GM19397 (cell line): ENCODE results near the gene BNIP5.
A peak's percentile ranks its signal among the peaks of the same experiment; 100 is the strongest.

ENCODE experiments used
- ATAC-seq: cut with Tn5 transposase; IDR thresholded peaks from one replicate; pipeline ENCODE4 v1.9.1; 2021; ENCODE audit warnings: mild to moderate bottlenecking, moderate library complexity; ENCODE audit not compliant: unreplicated experiment

BNIP5 gene

DNA sequence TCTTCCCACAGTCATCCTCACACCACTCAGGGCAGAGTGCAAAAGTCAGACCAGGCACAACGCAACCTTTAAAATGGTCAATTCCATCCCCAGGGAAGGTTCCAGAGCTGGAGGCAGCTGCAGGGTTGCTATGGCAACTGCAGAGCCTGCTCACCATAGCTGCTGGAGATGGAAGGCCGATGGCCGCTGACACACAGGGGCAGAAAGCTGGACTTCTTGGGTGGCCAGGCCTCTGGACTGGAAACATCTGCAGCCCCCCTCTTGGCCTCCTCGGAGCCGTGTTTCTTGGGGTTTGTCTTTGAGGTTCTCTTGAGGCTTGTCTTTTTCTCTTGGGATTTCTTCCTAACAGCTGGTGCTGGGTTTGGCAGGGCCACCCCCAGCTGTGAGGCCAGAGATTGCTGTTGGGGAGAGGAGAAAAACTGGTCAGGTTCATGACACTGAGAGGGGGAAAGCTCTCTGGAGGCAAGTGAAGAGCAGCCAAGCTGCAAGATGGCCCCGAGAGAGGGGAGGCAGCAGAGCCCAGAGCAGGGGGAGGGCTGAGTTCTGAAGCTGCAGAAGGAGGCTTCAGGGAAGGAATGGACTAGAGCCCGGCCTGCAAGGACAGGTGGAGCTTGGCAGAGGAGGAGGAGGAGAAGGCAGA, 10.2 kb downstream of the BNIP5 start:
- ATAC-seq, result no peak

DNA sequence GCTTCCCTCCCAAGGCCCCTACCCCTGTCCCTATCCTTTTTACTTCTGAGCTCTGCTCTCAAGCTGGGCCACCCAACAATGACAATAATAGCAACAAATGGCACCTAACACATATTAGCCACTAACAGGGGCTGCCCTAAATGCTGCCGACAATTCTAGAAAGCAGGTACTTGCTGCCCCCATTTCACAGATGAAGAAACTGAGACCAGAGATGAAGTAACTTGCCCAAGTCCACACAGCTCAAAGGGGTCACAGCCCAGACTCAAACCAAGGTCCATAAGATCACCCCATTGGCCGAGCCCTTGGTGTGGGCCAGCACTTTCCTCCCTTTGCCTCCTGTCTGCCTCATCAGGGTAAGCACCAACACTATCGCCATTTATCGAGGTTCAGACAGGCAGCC, 12.0 kb downstream of the BNIP5 start:
- no peak for ATAC-seq

DNA sequence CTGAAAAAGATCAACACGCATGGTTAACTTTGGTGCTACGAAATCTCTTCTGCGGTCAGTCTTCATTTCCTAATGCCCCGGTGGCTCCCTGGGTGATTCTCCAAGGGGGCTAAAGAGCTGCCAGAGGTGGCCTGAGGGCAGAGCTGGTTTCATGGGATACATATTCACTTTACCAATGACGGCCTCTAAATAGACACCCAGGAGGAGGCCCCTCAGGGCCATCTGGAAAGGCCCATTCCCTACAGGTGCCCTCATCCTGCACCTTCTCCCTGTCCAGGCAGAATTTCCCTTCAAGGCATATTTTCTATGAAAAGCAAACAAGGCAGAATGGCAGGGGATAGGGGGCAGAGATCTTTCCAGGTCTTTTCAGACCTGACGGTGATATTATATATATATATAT, 12.5 kb downstream of the BNIP5 start:
- no peak for ATAC-seq

DNA sequence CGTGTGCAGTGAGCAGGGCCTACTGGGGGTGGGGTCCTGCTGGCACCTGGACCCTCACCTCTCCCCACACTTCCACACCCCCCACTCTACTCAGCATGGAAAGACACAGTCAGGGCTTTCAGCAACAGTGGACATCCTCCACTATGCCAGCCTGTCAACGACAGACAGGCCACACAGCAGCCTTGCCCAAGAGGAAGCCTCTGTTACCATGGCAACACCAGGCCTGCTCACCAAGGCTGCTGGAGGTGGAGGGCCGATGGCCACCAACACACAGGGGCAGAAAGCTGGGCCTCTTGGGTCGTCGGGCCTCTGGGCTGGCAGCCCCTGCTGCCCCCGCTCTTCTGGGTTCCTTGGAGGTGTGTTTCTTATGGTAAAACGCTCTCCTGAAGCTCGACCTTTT, 13.6 kb downstream of the BNIP5 start:
- ATAC-seq, result no peak

DNA sequence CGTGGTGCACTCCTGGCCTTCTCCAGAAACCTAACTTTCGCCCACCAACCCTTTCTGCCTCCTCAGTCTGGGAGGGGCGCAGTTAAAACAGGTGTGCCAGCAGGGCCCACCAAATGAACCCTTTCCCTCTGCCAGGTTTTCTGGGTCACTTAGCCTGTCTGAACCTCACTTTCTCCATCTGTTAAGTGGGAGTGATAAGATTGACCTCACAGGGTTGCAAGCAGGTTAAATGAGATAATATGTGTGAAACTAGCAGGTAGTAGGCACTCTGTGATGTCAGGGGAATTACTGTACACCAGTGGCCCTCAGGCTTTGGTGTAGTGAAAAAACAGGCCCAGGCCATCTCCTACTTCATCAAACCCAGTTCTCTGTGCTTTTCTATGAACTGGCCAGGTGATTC, 14.1 kb downstream of the BNIP5 start:
- no peak for ATAC-seq

DNA sequence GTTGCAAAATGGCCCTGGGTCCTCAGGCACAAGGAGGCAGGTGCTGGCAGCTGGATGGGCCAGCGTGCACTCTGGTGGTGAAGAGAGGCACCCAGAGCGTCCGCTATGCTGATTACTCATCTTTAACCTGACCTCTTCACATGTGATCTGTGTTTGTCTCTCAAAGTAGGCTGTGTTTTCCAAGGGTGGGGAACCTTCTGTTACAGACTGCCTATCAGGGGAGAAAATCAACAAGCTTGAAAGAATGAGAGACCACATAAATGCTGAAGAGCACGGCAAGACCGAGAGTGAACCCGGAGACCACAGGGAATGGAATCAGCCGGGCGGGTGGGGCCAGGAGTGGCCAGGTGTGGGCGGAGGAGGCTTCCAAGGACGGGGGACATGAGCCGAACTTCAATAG, 16.2 kb downstream of the BNIP5 start:
- no peak for ATAC-seq

DNA sequence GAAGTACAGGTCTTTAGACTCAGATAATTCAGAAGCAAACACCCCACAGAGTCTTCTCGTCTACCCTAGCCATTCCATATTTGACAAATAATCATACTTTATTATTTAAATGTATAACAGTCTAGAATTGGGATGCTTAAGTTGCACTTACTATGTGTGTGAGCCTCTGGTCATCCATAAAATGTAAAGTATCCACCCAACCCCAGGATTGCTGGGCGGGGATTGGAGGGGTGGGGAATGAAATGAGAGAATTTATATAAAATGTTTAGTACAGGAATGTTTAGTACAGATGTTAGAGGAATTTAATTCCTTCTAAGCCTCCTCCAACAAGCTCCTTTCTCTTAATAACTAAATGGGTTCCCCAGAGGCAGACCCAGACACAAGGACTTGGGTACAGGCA, 16.9 kb downstream of the BNIP5 start:
- ATAC-seq, result no peak

DNA sequence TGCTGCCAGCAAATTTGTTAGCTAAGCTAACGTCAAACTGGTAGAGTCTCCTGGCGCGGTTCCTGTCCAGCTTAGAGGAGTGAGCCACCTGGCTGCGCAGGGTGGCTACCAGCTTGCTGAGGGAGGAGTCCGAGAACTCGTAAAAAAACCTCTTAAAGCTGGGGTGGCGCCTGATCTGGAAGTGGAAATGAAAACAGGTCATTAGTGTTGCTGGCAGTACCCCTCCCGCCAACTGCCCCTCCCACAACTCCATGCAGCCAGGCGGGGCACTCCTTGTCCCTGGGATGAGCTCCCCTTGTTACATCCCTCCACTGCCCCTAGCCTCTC, 17.3 kb downstream of the BNIP5 start:
- ATAC-seq, result no peak

DNA sequence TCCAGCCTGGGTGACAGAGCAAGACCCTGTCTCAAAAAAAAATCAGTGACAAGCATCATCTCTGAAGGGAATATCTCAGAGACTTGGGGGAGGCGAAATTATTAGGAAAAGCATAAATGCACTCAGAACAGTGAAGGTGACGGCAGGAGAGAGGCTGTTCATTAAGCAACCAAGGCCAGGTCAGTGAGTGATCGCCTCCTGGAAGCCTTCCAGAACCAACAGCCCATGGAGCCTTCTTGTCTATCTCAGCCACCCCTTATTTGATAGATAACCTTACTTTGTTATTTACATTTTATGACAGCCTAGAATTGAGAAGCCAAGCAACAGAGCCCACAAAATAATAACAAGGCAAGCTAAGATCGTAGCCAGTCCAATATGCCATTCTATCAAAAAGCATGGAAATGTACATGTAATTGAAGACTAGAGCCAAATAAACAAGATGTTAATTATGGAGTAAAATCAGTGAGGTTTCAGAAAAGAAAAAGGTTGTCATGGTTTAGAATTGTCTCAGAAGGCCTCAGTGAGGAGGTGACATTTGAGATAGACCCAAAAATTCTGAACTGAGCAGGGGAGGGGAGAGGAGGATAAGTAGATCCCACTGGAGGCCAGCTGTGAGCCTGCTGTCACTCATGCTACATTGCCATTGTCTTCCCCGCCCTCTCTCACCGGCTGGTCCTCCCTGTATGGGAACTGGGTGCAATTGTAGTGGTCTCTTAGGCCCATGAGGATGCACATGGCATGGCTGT, 17.8 kb downstream of the BNIP5 start:
- no peak for ATAC-seq

DNA sequence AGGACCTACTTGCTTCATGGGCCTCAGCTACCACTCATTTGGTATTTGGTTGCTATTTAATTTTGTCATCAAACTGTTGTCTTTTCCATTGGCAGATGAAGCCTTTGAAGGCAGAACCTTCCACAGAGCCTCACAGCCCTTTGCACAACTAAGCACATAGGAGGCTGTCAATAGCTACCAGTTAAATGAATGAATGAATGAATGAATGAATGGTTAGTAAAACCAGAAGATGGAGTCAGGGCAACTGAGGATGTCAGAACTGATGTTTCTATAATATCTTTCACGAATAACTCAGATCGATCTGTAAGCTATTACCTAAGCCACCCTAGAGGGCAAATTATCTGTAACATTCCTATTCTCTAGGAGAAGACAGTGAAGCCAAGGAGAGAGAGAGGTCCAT, 19.1 kb downstream of the BNIP5 start:
- ATAC-seq, result no peak

DNA sequence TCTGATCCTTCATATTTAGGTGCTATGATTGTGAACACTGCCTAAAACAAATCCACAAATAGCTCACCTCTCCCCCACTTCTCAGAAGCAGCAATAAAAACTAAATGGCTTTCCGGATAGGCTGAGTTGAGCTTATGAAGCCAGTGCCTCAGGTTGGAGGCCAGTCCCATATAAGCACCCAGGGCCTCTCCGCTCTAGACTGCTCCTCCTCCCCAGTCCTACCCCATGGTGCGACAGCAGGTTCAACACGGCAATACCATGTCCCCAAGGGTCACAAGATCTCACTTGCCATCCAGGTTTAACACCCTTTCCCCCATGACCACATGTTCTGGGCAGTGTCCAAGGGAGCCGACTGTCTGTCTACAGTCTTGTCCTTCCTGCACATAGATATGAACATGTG, 20.8 kb downstream of the BNIP5 start:
- ATAC-seq, result no peak

DNA sequence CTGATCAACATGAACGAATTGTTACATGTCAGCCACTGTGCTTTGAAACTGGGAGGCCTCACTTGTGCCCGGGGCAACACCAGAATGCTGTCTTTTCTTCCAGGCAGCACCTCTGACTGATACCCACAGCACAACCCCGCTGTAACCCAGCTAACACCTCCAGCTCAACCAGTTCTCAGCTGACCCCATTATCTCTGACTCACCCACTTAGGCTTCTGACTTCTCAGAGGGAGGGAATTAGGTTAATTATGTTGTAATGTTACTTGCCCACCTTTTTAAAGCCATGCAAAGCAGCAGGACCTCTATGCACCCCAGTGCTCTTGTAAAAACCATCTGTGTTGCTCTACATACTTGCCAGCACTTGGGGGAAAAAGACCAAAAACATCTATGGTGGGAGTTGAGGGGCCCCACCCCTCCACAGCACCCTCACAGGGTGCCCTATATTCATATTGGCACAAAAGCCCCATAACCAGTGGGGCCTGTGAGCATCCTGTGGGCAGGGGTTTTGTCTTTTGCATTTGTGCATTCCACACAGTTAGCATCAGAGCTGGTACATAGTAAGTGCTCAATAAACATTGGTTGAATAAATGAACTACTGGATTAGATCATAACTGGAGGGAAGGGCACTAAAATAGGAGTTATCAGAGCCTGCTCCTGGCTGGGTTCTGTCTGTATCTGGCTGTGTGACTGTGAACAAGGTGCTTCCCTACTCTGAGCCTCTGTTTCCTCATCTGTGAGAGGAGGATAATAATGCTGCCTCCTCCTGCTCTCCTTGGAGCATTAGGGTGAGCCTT, 22.3 kb downstream of the BNIP5 start:
- no peak for ATAC-seq

DNA sequence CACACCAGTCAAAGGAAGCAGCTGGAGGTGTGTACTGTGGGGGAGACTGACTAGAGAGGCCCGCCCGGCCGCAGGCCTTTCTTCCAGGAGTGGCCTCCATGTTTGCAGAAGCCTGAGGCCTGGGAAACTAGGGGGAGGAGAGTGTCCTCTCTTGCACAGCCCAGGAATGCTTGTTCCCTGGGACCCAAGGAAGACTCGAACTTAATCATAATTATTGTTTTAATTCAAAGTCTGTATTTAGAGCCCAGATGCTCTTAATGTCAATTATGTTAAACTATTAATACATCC, 23.1 kb downstream of the BNIP5 start:
- no peak for ATAC-seq

DNA sequence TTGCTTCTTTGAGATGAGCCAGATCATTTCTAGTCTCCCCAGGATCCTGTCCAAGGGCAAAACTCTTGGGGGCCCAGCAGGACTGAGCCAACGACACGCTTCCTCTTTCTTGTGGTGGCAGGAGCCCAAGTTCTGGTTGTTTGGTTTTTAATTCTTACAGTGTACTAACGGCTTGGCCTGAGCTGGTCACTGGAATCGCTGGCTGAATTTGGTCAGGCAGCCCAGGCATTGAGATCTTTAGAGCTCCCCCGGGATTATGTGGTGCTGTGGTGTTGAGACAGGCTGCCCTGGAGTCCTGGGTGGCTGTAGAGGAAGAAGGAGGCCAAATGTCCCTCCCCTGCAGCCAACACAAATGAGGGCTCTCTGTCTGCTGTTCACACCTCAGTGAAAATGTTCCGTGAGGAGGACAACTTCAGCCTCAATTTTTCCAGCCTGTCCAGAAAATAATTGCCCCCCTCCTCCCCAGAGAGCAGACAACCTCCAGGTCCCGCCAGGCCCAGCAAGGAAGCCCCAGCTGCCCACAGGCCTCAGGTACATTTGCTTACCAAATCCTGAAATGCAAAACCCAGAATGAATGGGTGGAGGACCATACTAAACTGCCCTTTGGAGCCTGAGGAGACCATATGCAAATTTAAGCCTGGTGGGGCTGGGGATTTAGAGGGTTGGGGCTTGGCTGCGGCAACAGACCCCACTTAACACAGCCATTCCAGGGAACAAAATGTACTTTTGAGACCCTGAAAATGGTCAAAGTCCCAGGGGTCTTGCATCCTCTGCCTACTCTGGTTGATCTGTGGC, 23.6 kb downstream of the BNIP5 start:
- no peak for ATAC-seq

DNA sequence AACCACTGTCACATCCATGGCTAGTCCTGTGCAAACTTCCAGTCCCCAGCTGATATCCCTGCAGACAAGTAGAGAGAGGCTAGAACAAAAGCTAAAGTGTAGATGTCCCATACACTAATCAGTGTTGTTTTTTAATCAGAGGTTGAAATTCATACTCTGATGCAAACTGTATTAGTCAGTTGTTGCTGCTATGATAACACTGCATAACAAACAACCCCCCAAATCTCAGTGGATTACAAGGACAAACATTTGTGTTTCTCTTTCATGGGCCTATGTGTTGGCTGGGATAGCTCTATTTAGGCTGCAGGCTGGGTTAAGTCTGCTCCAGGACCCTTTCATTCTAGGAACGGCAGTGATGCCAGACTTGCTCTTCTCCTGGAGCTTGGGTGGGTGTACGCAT, 26.8 kb downstream of the BNIP5 start:
- no peak for ATAC-seq

DNA sequence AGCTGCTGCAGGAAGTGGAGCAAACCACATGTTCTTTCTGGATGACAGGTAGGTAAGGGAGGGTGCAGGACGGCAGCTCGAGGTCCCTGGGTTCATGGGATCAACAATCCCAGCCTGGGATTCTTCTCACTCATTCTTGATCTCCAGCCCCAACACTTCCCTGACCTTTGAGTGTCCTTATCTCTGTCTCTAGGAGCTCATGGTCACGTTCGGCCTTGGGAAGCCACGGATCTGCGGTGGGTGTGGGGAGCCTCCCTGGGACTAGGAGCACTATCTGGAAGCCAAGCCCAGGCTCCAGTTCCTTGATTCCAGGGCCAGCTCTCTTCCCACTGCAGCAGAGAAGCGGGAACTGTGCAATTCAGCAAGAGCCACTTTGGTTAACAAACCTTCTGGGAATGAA, 27.5 kb downstream of the BNIP5 start:
- no peak for ATAC-seq

DNA sequence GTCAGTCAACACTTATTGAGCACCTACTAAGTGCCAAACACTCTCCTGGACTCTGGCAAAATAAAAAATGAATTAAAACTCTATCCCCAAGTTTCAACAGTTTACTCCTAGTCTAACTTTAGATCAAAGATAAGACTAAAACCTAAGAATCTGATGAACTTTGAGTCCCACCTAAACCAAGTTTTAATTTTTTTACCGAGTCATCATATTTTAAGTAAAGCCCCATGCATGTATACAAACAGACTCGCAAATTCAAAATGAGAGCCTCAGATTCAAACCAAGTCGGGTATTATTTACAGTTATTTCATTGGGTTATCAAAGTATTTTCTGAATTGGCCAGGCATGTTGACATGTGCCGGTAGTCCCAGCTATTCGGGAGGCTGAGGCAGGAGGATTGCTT, 28.2 kb downstream of the BNIP5 start:
- no peak for ATAC-seq

DNA sequence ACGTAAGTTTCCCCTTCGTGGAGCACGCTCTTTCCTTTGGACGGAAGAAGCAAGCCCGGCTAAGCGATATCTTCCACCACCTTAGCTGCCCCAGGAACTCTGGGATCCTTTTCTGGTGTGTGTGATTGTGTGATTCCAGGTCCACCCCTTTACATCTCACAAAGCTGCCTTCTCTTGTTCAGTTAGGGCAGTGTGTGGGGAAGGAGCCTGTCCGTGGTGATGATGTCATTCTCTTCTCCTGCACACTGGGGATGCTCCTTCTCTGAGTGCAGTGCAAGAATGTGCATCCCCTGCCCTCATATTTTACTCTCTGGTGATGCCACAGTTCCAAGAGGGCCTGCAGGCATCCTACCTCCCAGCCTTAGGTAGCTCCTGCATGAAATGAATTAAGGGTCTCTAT, 30.3 kb downstream of the BNIP5 start:
- no peak for ATAC-seq

DNA sequence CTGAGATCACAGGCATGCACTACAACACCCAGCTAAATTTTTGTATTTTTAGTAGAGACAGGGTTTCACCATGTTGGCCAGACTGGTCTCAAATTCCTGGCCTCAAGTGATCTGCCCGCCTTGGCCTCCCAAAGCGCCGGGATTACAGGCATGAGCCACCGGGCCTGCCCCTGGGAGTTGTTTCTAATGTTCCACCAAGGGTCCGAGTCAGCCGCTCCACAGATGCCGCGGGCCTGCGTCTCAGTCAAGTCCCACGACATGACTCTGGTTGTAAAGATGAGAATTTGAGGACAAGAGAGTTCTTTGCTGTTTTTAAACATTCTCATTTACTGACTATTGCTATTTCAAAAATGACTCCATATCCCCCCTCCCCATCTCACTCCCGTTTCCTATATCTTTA, 30.8 kb downstream of the BNIP5 start:
- ATAC-seq, result no peak

DNA sequence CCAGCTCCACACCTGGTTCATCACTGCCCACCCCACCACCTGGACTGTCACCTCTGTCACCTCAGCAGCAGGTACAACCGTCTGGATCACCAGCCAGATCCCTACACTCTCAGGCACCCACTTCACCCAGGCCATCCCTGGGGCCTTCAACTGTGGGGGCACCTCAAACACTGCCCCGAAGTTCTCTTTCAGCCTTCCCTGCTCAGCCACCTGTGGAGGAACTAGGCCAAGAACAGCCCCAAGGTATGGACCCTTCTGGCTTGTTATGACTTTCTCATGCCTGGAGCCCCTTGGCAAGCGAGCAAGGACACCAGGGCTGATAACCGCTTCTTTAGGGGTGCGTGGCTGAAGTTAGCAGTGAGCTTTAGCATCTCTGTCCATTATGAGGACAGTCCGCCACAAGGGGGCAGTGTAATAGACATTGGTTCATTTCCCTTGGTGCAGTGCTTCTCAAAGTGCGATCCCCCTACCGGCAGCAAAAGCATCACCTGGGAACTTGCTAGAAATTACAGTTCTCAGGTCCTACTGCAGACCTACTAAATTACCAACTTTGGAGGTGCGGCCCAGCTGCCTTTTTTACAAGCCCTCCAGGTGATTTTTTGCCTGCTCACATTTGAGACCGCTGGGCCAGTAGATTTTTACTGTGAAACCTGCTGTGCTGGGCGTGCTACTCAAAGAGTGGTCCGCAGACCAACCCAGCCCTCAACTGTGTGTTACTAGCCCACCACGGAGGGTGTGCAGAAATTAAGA, 34.3 kb downstream of the BNIP5 start:
- peak; percentile 78 for ATAC-seq

DNA sequence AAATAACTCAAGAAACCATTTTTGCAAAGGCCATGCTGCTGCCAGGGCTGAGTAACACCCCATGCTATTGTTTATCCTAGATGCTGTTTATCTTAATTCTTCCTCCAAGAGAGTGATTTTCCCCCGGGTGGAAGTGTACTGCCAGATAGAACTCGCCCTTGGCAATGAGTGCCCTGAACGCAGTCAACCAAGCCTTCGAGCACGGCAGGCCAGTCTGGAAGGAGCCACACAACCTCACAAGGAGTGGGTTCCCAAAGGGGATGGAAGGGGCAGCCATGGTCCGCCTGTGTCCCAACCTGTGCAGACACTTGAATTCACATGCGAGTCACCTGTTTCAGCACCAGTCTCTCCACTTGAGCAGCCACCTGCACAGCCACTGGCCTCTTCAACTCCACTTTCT, 34.9 kb downstream of the BNIP5 start:
- ATAC-seq, result no peak
